GM11168 (cell line): ENCODE data around the gene RYR1.
"Not testable (repeated sequence)": the region's sequence is repeated elsewhere in the genome, so short reads cannot be mapped to it uniquely, and the experiment has no call there.

Experiments
- in situ Hi-C: fragments of 300-500 bp; cut with MboI; formaldehyde crosslinking; loops from one replicate; pipeline ENCODE4 v1.12.0; 2022; ENCODE audit warnings: low sequenced_read_pairs; ENCODE audit not compliant: unreplicated experiment

RYR1 gene

DNA sequence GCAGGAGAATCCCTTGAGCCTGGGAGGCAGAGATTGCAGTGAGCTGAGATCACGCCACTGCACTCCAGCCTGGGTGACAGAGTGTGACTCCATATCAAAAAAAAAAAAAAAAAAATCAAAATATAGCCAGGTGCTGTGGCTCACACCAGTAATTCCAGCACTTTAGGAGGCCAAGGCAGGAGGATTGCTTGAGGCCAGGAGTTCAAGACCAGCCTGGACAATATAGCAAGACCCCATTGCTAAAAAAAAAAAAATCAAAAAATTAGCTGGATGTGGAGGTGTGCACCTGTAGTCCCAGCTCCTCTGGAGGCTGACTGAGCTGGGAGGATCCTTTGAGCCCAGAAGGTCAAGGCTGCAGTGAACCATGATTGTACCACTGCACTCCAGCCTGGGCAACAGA is 119.7 kb downstream of the RYR1 start:
- in situ Hi-C loops = not testable (repeated sequence)

DNA sequence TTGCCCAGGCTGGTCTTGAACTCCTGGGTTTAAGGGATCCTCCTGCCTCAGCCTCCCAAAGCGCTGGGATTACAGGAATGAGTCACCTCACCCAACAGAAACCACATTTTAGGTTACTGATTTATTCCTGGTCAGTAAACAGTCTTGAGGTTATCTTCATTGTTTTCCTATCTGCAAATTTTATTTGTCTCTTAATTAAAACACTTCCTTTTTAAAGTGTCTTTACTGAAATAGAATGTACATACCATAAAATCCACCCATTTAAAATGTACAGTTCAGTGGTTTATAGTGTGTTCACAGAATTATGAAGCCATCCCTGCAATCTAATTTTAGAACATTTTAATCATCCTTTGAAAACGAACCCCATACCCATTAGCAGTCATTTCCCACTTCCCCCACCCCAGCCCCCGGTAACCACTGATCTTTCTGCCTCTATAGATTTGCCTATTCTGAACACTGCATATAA is 121.2 kb downstream of the RYR1 start:
- in situ Hi-C loops = no loop called here

- in situ Hi-C loops = no loop called here
Observed at GRCh38 chr19:38555200-38555599, 121.7 kb downstream of the RYR1 start.

- in situ Hi-C loops = no loop called here
Observed at GRCh38 chr19:38556521-38557174, 123.2 kb downstream of the RYR1 start.

- in situ Hi-C loops = no loop called here
Observed at GRCh38 chr19:38557205-38557799, 123.8 kb downstream of the RYR1 start.

- in situ Hi-C loops = not testable (repeated sequence)
Observed at GRCh38 chr19:38558933-38559332, 125.4 kb downstream of the RYR1 start.

- in situ Hi-C loops = no loop called here
Observed at GRCh38 chr19:38559428-38560401, 126.2 kb downstream of the RYR1 start.

DNA sequence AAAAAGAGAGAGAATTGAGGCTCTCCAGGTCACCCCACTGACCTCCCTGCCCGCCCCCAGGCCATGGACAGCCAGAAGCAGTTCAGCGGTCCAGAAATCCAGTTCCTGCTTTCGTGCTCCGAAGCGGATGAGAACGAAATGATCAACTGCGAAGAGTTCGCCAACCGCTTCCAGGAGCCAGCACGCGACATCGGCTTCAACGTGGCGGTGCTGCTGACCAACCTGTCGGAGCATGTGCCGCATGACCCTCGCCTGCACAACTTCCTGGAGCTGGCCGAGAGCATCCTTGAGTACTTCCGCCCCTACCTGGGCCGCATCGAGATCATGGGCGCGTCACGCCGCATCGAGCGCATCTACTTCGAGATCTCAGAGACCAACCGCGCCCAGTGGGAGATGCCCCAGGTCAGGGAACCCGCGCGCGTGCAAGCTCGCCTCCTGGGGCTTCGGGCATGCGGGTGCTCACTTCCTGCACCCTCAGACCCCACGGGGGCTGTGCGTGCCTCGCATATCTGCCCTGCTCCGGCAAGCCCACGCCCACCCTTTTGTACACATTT is 127.6 kb downstream of the RYR1 start:
- in situ Hi-C loops = no loop called here

- in situ Hi-C loops = no loop called here
Observed at GRCh38 chr19:38561658-38562057, 128.2 kb downstream of the RYR1 start.

DNA sequence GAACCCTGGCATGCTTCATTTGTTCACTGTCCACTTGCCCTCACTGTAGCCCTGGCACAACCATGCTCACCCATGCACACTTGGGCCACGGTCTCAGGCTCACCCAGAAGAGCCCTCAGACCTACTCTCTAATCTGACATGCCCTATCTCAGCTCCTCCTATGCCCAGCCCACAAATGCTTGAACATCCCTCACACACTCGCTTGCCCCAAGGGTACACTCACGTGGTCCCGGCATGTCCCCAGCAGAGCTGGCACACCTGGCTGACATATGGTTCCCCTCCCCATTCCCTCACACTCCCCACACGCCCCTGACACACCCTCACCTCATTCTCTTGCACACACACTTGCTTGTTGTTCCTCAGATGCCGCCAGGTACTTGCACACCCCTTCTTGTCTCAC is 128.6 kb downstream of the RYR1 start:
- in situ Hi-C loops = no loop called here

- in situ Hi-C loops = no loop called here
Observed at GRCh38 chr19:38563475-38563874, 130.0 kb downstream of the RYR1 start.

GRCh38 chr19:38564981-38565690 is 131.6 kb downstream of the RYR1 start:
- in situ Hi-C loops = no loop called here

DNA sequence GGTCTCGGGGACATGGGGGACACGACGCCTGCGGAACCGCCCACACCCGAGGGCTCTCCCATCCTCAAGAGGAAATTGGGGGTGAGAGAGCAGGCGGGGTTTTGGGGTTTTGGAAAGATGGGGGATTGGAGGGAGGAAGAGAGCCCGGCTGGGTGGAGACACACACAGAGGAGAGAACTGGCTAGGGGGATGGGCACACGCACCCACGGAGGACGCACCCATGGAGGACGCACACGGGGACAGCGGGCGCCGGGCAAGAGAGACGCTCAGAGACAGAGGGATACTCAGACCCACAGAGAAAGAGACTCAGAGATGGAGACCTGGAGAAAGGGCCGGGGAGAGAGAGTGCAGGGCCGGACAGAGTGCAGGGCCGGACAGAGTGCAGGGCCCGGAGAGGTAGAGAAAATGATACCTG is 132.2 kb downstream of the RYR1 start:
- in situ Hi-C loops = no loop called here

GRCh38 chr19:38569368-38569983 is 136.0 kb downstream of the RYR1 start:
- in situ Hi-C loops = no loop called here

- in situ Hi-C loops = no loop called here
Observed at GRCh38 chr19:38571682-38572081, 138.2 kb downstream of the RYR1 start.

GRCh38 chr19:38577826-38578225 is 144.3 kb downstream of the RYR1 start:
- in situ Hi-C loops = no loop called here

DNA sequence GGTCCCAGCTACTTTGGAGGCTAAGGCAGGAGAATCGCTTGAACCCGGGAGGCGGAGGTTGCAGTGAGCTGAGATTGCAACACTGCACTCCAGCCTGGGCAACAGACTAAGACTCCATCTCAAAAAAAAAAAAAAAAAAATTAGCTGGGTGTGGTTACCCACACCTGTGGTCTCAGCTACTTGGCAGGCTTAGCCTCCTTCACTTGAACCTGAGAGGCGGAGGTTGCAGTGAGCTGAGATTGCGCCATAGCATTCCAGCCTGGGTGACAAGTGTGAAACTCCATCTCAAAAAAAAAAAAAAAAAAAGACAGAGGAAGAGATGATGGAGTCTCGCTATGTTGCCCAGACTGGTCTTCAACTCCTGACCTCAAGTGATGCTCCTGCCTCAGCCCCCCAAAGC is 145.8 kb downstream of the RYR1 start:
- in situ Hi-C loops = not testable (repeated sequence)

DNA sequence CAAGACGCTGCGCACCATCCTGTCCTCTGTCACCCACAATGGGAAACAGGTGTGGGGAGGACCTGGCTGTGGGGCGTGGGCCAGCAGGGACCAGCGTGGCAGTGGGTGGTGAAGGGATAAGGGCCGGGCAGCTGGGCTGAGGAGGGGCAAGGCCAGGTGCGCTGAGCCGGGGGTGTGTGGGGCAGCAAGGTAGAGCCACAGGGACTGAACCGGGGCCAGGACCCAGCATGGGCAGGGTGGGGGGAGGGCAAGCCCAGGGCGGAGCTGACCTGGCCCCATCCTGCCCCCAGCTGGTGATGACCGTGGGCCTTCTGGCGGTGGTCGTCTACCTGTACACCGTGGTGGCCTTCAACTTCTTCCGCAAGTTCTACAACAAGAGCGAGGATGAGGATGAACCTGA is 146.6 kb downstream of the RYR1 start:
- in situ Hi-C loops = no loop called here

GRCh38 chr19:38583219-38583984 is 149.9 kb downstream of the RYR1 start:
- in situ Hi-C loops = no loop called here
